Suprapubic skin (tissue), 4 donors: ENCODE results near the gene ATP10B. TPM values are rescaled to one million over a fixed set of nuclear protein-coding genes. Genes with fewer than 3 reads are reported as not detected.

ENCODE experiments used
- DNase-seq, 2 donors: peaks; one replicate each; pipeline ENCODE4 v3.0.0-alpha.2; 2019; ENCODE audit warnings: low spot score in 2 of 2
- H3K27ac ChIP-seq: fragments of 200-600 bp; sonication (generic); one replicate; pipeline ENCODE4 v1.5.1; 2019
- H3K27me3 ChIP-seq: fragments of 200-600 bp; sonication (generic); one replicate; pipeline ENCODE4 v1.5.1; 2019
- H3K36me3 ChIP-seq: fragments of 200-600 bp; sonication (generic); one replicate; pipeline ENCODE4 v1.5.1; 2019
- H3K4me1 ChIP-seq: fragments of 200-600 bp; sonication (generic); one replicate; pipeline ENCODE4 v1.5.1; 2019
- H3K4me3 ChIP-seq: fragments of 200-600 bp; sonication (generic); one replicate; pipeline ENCODE4 v1.5.1; 2019; ENCODE audit warnings: mild to moderate bottlenecking
- H3K9me3 ChIP-seq: fragments of 200-600 bp; sonication (generic); one replicate; pipeline ENCODE4 v1.5.1; 2019
- EP300 ChIP-seq: sonication (generic); formaldehyde crosslinking; IDR thresholded peaks from one replicate; pipeline ENCODE4 v1.6.1; 2017; ENCODE audit warnings: antibody characterized with exemption
- POLR2A ChIP-seq, 2 donors: fragments of 450-650 bp; IDR thresholded peaks; one replicate each; pipeline ENCODE4 v1.6.1; 2017; ENCODE audit warnings: antibody characterized with exemption in 2 of 2, mild to moderate bottlenecking in 2 of 2, moderate library complexity in 2 of 2
- POLR2AphosphoS5 ChIP-seq, 3 donors: sonication (generic); formaldehyde crosslinking; IDR thresholded peaks; one replicate each; pipeline ENCODE4 v1.6.1; 2017; ENCODE audit warnings: antibody characterized with exemption in 3 of 3
- WGBS: methylation state at CpG from one replicate; pipeline ENCODE4 v1.1.5; 2018; 5-methylcytosine and 5-hydroxymethylcytosine counted together
- total RNA-seq, 4 donors: library from RNA; depleted of rRNA; stranded (reverse); fragments of >200 nt; gene quantifications; one replicate each; pipeline ENCODE4 v1.1.0, GENCODE V29; 2016
- TF ChIP-seq, protein P1 (sequence below), 2 donors: fragments of 200-600 bp in 1 of 2; fragments of 450-650 bp in 1 of 2; sonication (generic) in 1 of 2; IDR thresholded peaks; one replicate each; pipeline ENCODE4 v1.5.1; 2016 to 2019; ENCODE audit warnings: antibody characterized with exemption in 2 of 2, mild to moderate bottlenecking in 1 of 2, moderate library complexity in 1 of 2

The ATP10B gene
- total RNA-seq, 4 donors from 2014 or later: 25.4 to 40.8 (median 29.2) TPM

GRCh38 chr5:160640406-160640805 lies 211.6 kb downstream of the ATP10B start:
- no peaks in the 10 kb centered on the region for H3K4me1 ChIP-seq
- H3K36me3 ChIP-seq: no peaks in the 10 kb centered on the region
- WGBS: 88% methylated on average over 6 of the region's 7 CpGs
- no peaks in the 10 kb centered on the region for H3K9me3 ChIP-seq
- H3K27ac ChIP-seq: no peak overlapping the region
- no peak for DNase-seq
- TF ChIP-seq, protein P1, sequence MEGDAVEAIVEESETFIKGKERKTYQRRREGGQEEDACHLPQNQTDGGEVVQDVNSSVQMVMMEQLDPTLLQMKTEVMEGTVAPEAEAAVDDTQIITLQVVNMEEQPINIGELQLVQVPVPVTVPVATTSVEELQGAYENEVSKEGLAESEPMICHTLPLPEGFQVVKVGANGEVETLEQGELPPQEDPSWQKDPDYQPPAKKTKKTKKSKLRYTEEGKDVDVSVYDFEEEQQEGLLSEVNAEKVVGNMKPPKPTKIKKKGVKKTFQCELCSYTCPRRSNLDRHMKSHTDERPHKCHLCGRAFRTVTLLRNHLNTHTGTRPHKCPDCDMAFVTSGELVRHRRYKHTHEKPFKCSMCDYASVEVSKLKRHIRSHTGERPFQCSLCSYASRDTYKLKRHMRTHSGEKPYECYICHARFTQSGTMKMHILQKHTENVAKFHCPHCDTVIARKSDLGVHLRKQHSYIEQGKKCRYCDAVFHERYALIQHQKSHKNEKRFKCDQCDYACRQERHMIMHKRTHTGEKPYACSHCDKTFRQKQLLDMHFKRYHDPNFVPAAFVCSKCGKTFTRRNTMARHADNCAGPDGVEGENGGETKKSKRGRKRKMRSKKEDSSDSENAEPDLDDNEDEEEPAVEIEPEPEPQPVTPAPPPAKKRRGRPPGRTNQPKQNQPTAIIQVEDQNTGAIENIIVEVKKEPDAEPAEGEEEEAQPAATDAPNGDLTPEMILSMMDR (IDR thresholded peaks at IDR 0.05): no peak
- TF ChIP-seq EP300 (no peak), POLR2A (IDR thresholded peaks at IDR 0.05) (no peak), POLR2AphosphoS5 (IDR thresholded peaks at IDR 0.05) (no peak)
- no peaks in the 10 kb centered on the region for H3K27me3 ChIP-seq
- H3K4me3 ChIP-seq: no peak overlapping the region

GRCh38 chr5:160638161-160638742 lies 213.8 kb downstream of the ATP10B start:
- H3K9me3 ChIP-seq: no peaks in the 10 kb centered on the region
- H3K4me3 ChIP-seq: no peak overlapping the region
- no peaks in the 10 kb centered on the region for H3K36me3 ChIP-seq
- no peak overlapping the region for H3K27ac ChIP-seq
- 74% methylated on average over 3 of the region's 3 CpGs for WGBS
- H3K4me1 ChIP-seq: no peaks in the 10 kb centered on the region
- no peak for DNase-seq
- H3K27me3 ChIP-seq: no peaks in the 10 kb centered on the region
- no peak for TF ChIP-seq POLR2AphosphoS5 (IDR thresholded peaks at IDR 0.05)
- TF ChIP-seq POLR2A (IDR thresholded peaks at IDR 0.05): no peak
- TF ChIP-seq, protein P1 (IDR thresholded peaks at IDR 0.05): no peak
- TF ChIP-seq EP300: no peak

DNA sequence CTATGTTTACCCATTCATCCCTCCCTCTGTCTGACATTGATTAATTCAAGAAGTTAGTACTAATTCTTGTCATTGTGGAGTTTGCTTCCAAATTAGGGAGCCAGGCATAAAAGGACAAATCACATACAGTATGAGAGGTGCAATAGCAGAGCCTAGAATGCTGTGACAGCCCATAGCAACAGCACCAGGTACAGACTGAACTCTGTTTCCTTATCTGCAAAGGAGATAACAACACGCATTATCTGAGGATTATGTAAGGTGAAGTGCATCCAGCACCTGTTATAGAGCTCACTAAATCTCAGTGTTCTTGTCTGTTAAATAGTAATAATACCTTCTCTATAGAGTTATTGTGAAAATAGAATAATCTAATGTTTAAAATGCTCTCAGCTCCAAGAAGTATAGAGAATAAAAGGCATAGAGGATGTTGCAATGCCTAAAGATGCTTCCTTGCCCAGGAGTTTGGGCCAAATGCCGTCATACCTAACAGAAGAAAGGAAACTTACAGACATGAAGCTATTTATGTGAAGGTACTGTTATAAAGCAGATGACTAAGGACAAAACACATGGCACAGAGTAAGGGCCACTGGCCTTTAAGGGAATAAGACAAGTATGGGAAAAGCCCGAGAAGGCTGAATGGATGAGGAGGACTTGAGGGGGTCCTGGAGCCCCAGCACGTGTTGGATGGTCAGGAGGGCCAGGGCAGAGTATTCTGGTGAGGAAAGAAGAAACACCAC lies 214.5 kb downstream of the ATP10B start:
- no peak for DNase-seq
- Histone ChIP-seq H3K27me3 (no peaks in the 10 kb centered on the region), H3K4me1 (no peaks in the 10 kb centered on the region), H3K9me3 (no peaks in the 10 kb centered on the region), H3K36me3 (no peaks in the 10 kb centered on the region), H3K27ac (no peak overlapping the region), H3K4me3 (no peak overlapping the region)
- TF ChIP-seq EP300: no peak
- TF ChIP-seq, protein P1 (IDR thresholded peaks at IDR 0.05): no peak
- no peak for TF ChIP-seq POLR2A (IDR thresholded peaks at IDR 0.05)
- TF ChIP-seq POLR2AphosphoS5 (IDR thresholded peaks at IDR 0.05): no peak
- 78% methylated on average over 4 of the region's 4 CpGs for WGBS

- Histone ChIP-seq H3K27ac (no peak overlapping the region), H3K9me3 (no peaks in the 10 kb centered on the region), H3K4me1 (no peaks in the 10 kb centered on the region), H3K27me3 (no peaks in the 10 kb centered on the region), H3K4me3 (no peak overlapping the region), H3K36me3 (no peaks in the 10 kb centered on the region)
- no peak for DNase-seq
- WGBS: 75% methylated on average over 4 of the region's 4 CpGs
- TF ChIP-seq, protein P1 (IDR thresholded peaks at IDR 0.05): no peak
These were observed 216.3 kb downstream of the ATP10B start for GRCh38 chr5:160635663-160636062.

DNA sequence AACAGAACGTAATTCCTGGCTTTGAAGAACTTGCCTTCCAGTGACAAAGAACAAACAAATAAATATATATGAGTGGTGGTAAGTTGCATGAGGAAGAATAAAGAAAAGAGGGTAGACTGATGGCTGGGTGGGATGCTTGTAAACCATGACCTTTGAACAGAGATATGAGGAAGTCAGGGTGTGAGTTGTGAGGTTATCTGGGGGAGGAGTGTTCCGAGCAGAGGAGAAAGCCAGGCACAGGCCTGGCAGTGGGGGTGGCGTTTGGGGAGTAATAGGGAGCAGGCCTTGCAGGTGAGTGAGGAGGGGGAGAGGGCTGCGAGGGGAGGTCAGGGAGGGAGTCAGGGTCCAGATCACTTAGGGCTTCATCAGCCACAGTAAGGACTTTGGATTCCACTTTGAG lies 217.0 kb downstream of the ATP10B start:
- no peak for DNase-seq
- H3K36me3 ChIP-seq: no peaks in the 10 kb centered on the region
- TF ChIP-seq, protein P1 (IDR thresholded peaks at IDR 0.05): no peak
- TF ChIP-seq POLR2A (IDR thresholded peaks at IDR 0.05): no peak
- TF ChIP-seq POLR2AphosphoS5 (IDR thresholded peaks at IDR 0.05): no peak
- no peaks in the 10 kb centered on the region for H3K9me3 ChIP-seq
- WGBS: 79% methylated on average over 4 of the region's 4 CpGs
- no peaks in the 10 kb centered on the region for H3K27me3 ChIP-seq
- H3K27ac ChIP-seq: no peak overlapping the region
- no peak overlapping the region for H3K4me3 ChIP-seq
- no peaks in the 10 kb centered on the region for H3K4me1 ChIP-seq
